ENCODE data around the gene ART3. TPM values are rescaled to one million over a fixed set of nuclear protein-coding genes. Genes with fewer than 3 reads are reported as not detected.
"Not testable (repeated sequence)": the region's sequence is repeated elsewhere in the genome, so short reads cannot be mapped to it uniquely, and the experiment has no call there.

The ART3 gene
- total RNA-seq (not detected), polyA plus RNA-seq (not detected), total RNA-seq (0 to 0.25 (median 0) reads per million in 6 experiments)

DNA sequence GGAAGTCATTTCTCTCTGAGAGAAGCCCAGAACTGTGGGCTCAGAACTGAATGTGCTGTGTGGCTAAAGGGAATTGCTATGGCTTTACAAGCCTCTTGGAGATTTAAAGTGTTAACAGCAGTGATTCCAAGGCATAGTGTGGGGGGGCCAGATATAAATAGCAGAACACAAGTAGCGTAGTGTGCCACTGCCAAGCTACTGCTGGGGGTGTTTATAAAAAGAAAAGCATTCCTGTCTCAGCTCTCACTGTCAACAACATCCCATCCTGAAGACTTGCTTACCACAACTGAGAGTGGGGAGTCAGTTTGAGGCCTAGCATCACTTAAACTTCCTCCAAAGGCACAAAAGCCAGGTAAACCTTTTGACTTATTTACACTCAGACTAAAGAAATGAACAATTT, at the start of gene ART3:
Gene ART3, plus strand, starts transcription at position 242 of the 400 bp plus-strand sequence. CDS start 1,181 bp downstream, outside the sequence.
- ATAC-seq = no peak
- no peaks in the 10 kb centered on the region for H3K4me1 Mint-ChIP-seq
- peaks cover 0 to 4% (median 0%) of the 10 kb centered on the region in 5 donors for H3K27me3 Mint-ChIP-seq
- H3K9me3 Mint-ChIP-seq = no peaks in the 10 kb centered on the region
- no peak within 1 kb of the TSS for H3K27ac Mint-ChIP-seq
- POLR2A ChIA-PET = no interaction called here
- DNase-seq = no peak
- no peak within 1 kb of the TSS for H3K4me3 Mint-ChIP-seq
- no peaks in the 10 kb centered on the region for H3K36me3 Mint-ChIP-seq

DNA sequence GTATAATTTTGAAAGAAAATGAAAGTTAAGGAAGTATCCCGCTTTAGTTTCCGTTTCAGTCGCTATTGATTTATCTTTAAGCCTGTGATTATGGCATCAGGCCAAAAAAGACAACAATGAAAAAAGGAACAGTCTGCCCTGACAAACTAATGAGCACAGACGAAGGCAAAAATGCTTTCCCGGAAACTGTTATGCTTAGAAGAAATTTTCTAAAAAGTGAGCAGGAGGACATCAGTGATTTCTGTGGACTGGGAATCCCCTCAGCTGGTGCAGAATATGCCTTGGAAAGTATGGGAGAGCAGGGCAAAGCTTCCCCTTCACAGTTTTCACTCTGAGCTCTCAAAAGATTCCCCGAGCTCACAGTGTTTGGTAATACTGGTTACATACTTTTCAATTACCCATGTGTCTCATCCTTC, 46.2 kb upstream of the ART3 start:
- Mint-ChIP-seq H3K9me3 (no peaks in the 10 kb centered on the region), H3K36me3 (no peaks in the 10 kb centered on the region), H3K27ac (peak overlapping the region in 7 of 10 donors; percentile 3 to 71 (median 38)), H3K4me1 (peaks cover 7 to 20% (median 13%) of the 10 kb centered on the region in 4 donors), H3K4me3 (peak overlapping the region; percentile 24 to 80 (median 60)), H3K27me3 (peaks cover 0 to 15% (median 2%) of the 10 kb centered on the region in 5 donors)
- DNase-seq (peak in 2 of 10 donors; percentile 30 to 31), ATAC-seq (peak in 1 of 2 donors; percentile 48)
- POLR2A ChIA-PET = no interaction called here

DNA sequence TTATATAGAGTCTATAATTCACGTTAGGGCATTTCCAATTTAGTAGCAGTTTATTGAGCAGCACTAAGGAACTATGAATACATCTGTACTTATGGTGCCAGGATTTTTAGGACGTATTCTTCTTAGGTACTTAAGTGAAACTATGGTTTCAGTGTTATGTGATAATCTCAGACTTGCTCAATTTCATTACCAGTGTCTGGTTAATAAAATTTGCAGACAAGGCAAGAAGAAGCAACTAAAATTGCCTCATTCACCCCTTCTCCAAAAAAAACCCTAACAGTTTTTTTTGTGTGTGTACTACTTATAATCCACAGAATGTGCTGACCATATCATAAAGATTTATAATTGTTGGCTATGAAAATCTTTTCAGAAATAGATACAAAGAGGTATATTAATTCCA, 45.2 kb upstream of the ART3 start:
- Mint-ChIP-seq H3K36me3 (no peaks in the 10 kb centered on the region), H3K27me3 (peaks cover 0 to 8% (median 0%) of the 10 kb centered on the region in 5 donors), H3K9me3 (no peaks in the 10 kb centered on the region), H3K27ac (no peak overlapping the region), H3K4me3 (no peak overlapping the region), H3K4me1 (peaks cover 5 to 11% (median 9%) of the 10 kb centered on the region in 4 donors)
- DNase-seq (no peak), ATAC-seq (no peak)
- POLR2A ChIA-PET = no interaction called here

DNA sequence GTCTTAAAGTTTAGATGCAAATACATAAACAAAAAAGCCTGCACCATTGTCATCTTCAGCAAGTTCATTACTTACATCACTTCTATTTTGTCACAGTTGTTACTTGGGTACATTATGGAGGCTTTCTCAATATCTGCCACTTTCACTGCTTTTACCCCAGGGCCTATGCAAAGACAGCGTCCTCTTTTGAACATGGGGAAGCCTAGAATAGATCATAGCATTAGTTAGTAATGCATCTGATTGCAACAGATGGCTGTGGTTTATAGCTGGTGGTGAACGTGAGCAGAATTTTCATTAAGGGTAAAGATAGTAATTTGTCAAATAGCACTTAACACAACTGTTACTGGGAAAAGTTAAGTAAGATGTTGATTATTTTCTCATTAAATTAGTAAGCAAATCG, 39.4 kb upstream of the ART3 start:
- no peak for DNase-seq
- H3K9me3 Mint-ChIP-seq = no peaks in the 10 kb centered on the region
- no peak overlapping the region for H3K27ac Mint-ChIP-seq
- no peak overlapping the region for H3K4me3 Mint-ChIP-seq
- no peak for ATAC-seq
- H3K4me1 Mint-ChIP-seq = no peaks in the 10 kb centered on the region
- POLR2A ChIA-PET = no interaction called here
- H3K27me3 Mint-ChIP-seq = no peaks in the 10 kb centered on the region
- H3K36me3 Mint-ChIP-seq = no peaks in the 10 kb centered on the region

GRCh38 chr4:76035799-76036380, 38.6 kb upstream of the ART3 start, which contains the start of gene CXCL11:
Gene CXCL11 (minus strand): TSS chr4:76036070. CDS start chr4:76035987, 83 bp downstream.
- Mint-ChIP-seq H3K4me1 (no peaks in the 10 kb centered on the region), H3K36me3 (no peaks in the 10 kb centered on the region), H3K27ac (no peak within 1 kb of the TSS), H3K4me3 (no peak within 1 kb of the TSS), H3K9me3 (no peaks in the 10 kb centered on the region), H3K27me3 (peaks cover 0 to 2% (median 0%) of the 10 kb centered on the region in 5 donors)
- DNase-seq = no peak
- POLR2A ChIA-PET = interaction anchor here (0.6 kb wide), 1 partner anchor 102 kb away, joined by 3 read pairs; no protein-coding TSS in a partner anchor
- no peak for ATAC-seq

GRCh38 chr4:76036855-76037254, 37.7 kb upstream of the ART3 start:
- POLR2A ChIA-PET = no interaction called here
- H3K27me3 Mint-ChIP-seq = peaks cover 0 to 3% (median 1%) of the 10 kb centered on the region in 5 donors
- H3K36me3 Mint-ChIP-seq = no peaks in the 10 kb centered on the region
- ATAC-seq (no peak), DNase-seq (no peak)
- no peaks in the 10 kb centered on the region for H3K9me3 Mint-ChIP-seq
- no peak overlapping the region for H3K4me3 Mint-ChIP-seq
- no peaks in the 10 kb centered on the region for H3K4me1 Mint-ChIP-seq
- no peak overlapping the region for H3K27ac Mint-ChIP-seq

DNA sequence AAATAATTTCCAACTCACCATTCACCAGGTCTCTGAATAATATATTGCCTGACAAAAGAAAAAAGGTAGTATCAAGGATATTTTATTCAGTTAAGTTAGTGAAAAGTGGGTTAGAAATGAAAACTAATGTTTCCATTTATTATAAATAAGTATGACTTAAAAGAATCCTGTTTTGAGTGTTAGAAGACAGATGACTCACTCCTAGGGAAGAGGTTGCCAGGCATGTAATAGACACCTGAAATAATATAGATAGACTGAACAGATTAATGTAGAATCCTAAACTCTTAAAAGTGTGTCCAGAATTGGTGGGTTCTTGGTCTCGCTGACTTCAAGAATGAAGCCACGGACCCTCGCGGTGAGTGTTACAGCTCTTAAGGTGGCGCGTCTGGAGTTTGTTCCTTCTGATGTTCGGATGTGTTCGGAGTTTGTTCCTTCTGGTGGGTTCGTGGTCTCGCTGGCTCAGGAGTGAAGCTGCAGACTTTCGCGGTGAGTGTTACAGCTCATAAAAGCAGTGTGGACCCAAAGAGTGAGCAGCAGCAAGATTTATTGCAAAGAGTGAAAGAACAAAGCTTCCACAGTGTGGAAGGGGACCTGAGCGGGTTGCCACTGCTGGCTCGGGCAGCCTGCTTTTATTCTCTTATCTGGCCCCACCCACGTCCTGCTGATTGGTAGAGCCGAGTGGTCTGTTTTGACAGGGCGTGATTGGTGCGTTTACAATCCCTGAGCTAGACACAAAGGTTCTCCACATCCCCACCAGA, 32.1 kb upstream of the ART3 start:
- ATAC-seq, H3K27ac Mint-ChIP-seq, H3K36me3 Mint-ChIP-seq, H3K4me1 Mint-ChIP-seq, POLR2A ChIA-PET, DNase-seq, H3K9me3 Mint-ChIP-seq: not testable (repeated sequence)
- H3K27me3 Mint-ChIP-seq = peaks cover 3 to 10% (median 9%) of the 10 kb centered on the region in 5 donors
- peak overlapping the region in 4 of 10 donors; percentile 11 to 68 (median 59) for H3K4me3 Mint-ChIP-seq

DNA sequence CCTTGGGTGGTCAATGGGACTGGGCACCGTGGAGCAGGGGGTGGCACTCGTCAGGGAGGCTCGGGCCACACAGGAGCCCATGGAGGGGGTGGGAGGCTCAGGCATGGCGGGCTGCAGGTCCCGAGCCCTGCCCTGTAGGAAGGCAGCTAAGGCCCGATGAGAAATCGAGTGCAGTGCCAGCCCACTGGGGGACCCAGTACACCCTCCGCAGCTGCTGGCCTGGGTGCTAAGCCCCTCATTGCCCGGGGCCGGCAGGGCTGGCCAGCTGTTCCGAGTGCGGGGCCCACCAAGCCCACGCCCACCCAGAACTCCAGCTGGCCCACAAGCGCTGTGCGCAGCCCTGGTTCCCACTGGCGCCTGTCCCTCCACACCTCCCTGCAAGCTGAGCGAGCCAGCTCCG, 31.2 kb upstream of the ART3 start:
- H3K4me3 Mint-ChIP-seq, H3K9me3 Mint-ChIP-seq, POLR2A ChIA-PET, H3K36me3 Mint-ChIP-seq, H3K27ac Mint-ChIP-seq, ATAC-seq, DNase-seq, H3K4me1 Mint-ChIP-seq: not testable (repeated sequence)
- peaks cover 3 to 14% (median 10%) of the 10 kb centered on the region in 5 donors for H3K27me3 Mint-ChIP-seq

- peak overlapping the region in 1 of 10 donors; percentile 9 for H3K27ac Mint-ChIP-seq
- POLR2A ChIA-PET, H3K4me1 Mint-ChIP-seq, H3K4me3 Mint-ChIP-seq, H3K36me3 Mint-ChIP-seq, H3K9me3 Mint-ChIP-seq, ATAC-seq, DNase-seq: not testable (repeated sequence)
- H3K27me3 Mint-ChIP-seq = peaks cover 3 to 14% (median 10%) of the 10 kb centered on the region in 5 donors
Measured at GRCh38 chr4:76044686-76045085, 29.8 kb upstream of the ART3 start.

DNA sequence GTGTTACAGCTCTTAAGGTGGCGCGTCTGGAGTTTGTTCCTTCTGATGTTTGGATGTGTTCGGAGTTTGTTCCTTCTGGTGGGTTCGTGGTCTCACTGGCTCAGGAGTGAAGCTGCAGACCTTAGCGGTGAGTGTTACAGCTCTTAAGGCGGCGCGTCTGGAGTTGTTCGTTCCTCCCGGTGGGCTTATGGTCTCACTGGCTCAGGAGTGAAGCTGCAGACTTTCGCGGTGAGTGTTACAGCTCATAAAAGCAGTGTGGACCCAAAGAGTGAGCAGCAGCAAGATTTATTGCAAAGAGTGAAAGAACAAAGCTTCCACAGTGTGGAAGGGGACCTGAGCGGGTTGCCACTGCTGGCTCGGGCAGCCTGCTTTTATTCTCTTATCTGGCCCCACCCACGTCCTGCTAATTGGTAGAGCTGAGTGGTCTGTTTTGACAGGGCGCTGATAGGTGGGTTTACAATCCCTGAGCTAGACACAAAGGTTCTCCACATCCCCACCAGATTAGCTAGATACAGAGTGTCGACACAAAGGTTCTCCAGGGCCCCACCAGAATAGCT, 24.6 kb upstream of the ART3 start:
- DNase-seq, H3K27ac Mint-ChIP-seq, ATAC-seq, H3K4me3 Mint-ChIP-seq, POLR2A ChIA-PET, H3K27me3 Mint-ChIP-seq, H3K36me3 Mint-ChIP-seq, H3K9me3 Mint-ChIP-seq, H3K4me1 Mint-ChIP-seq: not testable (repeated sequence)

- ATAC-seq, H3K4me3 Mint-ChIP-seq: not testable (repeated sequence)
- H3K27me3 Mint-ChIP-seq = peaks cover 1 to 16% (median 5%) of the 10 kb centered on the region in 5 donors
Measured at GRCh38 chr4:76050560-76051050, 23.9 kb upstream of the ART3 start.

GRCh38 chr4:76053730-76054129, 20.8 kb upstream of the ART3 start:
- no peak for DNase-seq
- Mint-ChIP-seq H3K27me3 (peaks cover 5 to 26% (median 8%) of the 10 kb centered on the region in 5 donors), H3K4me1 (peaks cover 0 to 7% (median 0%) of the 10 kb centered on the region in 4 donors)

More at GRCh38 chr4:76050560-76051050, 23.9 kb upstream of the ART3 start:
- H3K4me1 Mint-ChIP-seq, DNase-seq, H3K9me3 Mint-ChIP-seq, H3K27ac Mint-ChIP-seq, POLR2A ChIA-PET, H3K36me3 Mint-ChIP-seq: not testable (repeated sequence)

GRCh38 chr4:76055016-76055415, 19.5 kb upstream of the ART3 start:
- ATAC-seq = no peak
- Mint-ChIP-seq H3K27me3 (peaks cover 8 to 26% (median 10%) of the 10 kb centered on the region in 5 donors), H3K36me3 (no peaks in the 10 kb centered on the region), H3K9me3 (no peaks in the 10 kb centered on the region), H3K4me3 (no peak overlapping the region), H3K4me1 (peaks cover 0 to 7% (median 0%) of the 10 kb centered on the region in 4 donors), H3K27ac (no peak overlapping the region)
- POLR2A ChIA-PET = no interaction called here
- DNase-seq = no peak

More at GRCh38 chr4:76053730-76054129, 20.8 kb upstream of the ART3 start:
- Mint-ChIP-seq H3K36me3 (no peaks in the 10 kb centered on the region), H3K27ac (no peak overlapping the region), H3K4me3 (no peak overlapping the region), H3K9me3 (no peaks in the 10 kb centered on the region)
- ATAC-seq = no peak
- POLR2A ChIA-PET = no interaction called here
